Endometrial microvascular endothelial cells (primary cell): ENCODE data around the gene RPS25. TPM values are rescaled to one million over a fixed set of nuclear protein-coding genes. Genes with fewer than 3 reads are reported as not detected.
"Not testable (repeated sequence)": the region's sequence is repeated elsewhere in the genome, so short reads cannot be mapped to it uniquely, and the experiment has no call there.

Experiments used
- in situ Hi-C: cut with HindIII; loops from 2 replicates; pipeline ENCODE4 v1.10.0; 2017; ENCODE audit warnings: low sequenced_read_pairs, low pct_unique_long_range_greater_than_20kb; ENCODE audit errors: inconsistent ontology term
- total RNA-seq: library from RNA; depleted of rRNA; stranded (reverse); fragments of >200 nt; gene quantifications from one replicate; pipeline ENCODE4 v1.2.3, GENCODE V29; 2015; ENCODE audit errors: inconsistent ontology term

The RPS25 gene
- total RNA-seq, 1 donor from 2014 or later, result 1,064 TPM

- in situ Hi-C loops, result no loop called here
Observed at GRCh38 chr11:119023741-119024140, 5.6 kb upstream of the RPS25 start.

- in situ Hi-C loops, result no loop called here
Observed at GRCh38 chr11:119021631-119022030, 3.5 kb upstream of the RPS25 start.

GRCh38 chr11:119019996-119020395, 1.9 kb upstream of the RPS25 start:
- in situ Hi-C loops, result no loop called here

GRCh38 chr11:119017377-119017776, 766 bp downstream of the RPS25 start:
- in situ Hi-C loops, result not testable (repeated sequence)

- in situ Hi-C loops, result no loop called here
Observed at GRCh38 chr11:119016216-119017009, 1.7 kb downstream of the RPS25 start.

GRCh38 chr11:119015054-119015611, 3.0 kb downstream of the RPS25 start:
- in situ Hi-C loops, result no loop called here

- in situ Hi-C loops, result no loop called here
Observed at GRCh38 chr11:119014209-119014924, 3.8 kb downstream of the RPS25 start.

GRCh38 chr11:119012629-119013170, 5.4 kb downstream of the RPS25 start:
- in situ Hi-C loops, result no loop called here

- in situ Hi-C loops, result no loop called here
Observed at GRCh38 chr11:119011476-119012053, 6.6 kb downstream of the RPS25 start.

- in situ Hi-C loops, result no loop called here
Observed at GRCh38 chr11:119006656-119007055, 11.5 kb downstream of the RPS25 start.

- in situ Hi-C loops, result no loop called here
Observed at GRCh38 chr11:119000906-119001305, 17.2 kb downstream of the RPS25 start.

- in situ Hi-C loops, result no loop called here
Observed at GRCh38 chr11:118998822-118999221, 19.3 kb downstream of the RPS25 start.

GRCh38 chr11:118998388-118998717, 19.8 kb downstream of the RPS25 start:
- in situ Hi-C loops, result no loop called here

- in situ Hi-C loops, result no loop called here
Observed at GRCh38 chr11:118997627-118998387, 20.3 kb downstream of the RPS25 start, which contains the start of gene CENATAC. TSS of gene CENATAC (plus strand) at chr11:118998138. CDS start at chr11:118998198, 60 bp downstream.

- in situ Hi-C loops, result no loop called here
Observed at GRCh38 chr11:118996926-118997626, 21.1 kb downstream of the RPS25 start.

- in situ Hi-C loops, result not testable (repeated sequence)
Observed at GRCh38 chr11:118991486-118992038, 26.6 kb downstream of the RPS25 start.

- in situ Hi-C loops, result no loop called here
Observed at GRCh38 chr11:118988280-118988679, 29.9 kb downstream of the RPS25 start.

GRCh38 chr11:118984825-118985224, 33.3 kb downstream of the RPS25 start:
- in situ Hi-C loops, result no loop called here
